C4-2B (cell line): ENCODE data around the gene FRMD4A.
"Not testable (repeated sequence)": the region's sequence is repeated elsewhere in the genome, so short reads cannot be mapped to it uniquely, and the experiment has no call there.

Experiments
- H3K27ac ChIP-seq: fragments of 450-650 bp; 2 replicates; pipeline ENCODE4 v1.5.1; 2017
- ZFX ChIP-seq: fragments of 450-650 bp; IDR thresholded peaks from 2 replicates; pipeline ENCODE4 v1.6.1; 2017
- TF ChIP-seq, protein P1 (sequence below): fragments of 450-650 bp; conservative IDR thresholded peaks from 2 replicates; pipeline ENCODE4 v1.5.1; 2017; ENCODE audit warnings: mild to moderate bottlenecking

Gene FRMD4A

GRCh38 chr10:14150526-14150925 lies 180.2 kb downstream of the FRMD4A start:
- H3K27ac ChIP-seq, result no peak overlapping the region
- no peak for TF ChIP-seq ZFX
- TF ChIP-seq, protein P1, sequence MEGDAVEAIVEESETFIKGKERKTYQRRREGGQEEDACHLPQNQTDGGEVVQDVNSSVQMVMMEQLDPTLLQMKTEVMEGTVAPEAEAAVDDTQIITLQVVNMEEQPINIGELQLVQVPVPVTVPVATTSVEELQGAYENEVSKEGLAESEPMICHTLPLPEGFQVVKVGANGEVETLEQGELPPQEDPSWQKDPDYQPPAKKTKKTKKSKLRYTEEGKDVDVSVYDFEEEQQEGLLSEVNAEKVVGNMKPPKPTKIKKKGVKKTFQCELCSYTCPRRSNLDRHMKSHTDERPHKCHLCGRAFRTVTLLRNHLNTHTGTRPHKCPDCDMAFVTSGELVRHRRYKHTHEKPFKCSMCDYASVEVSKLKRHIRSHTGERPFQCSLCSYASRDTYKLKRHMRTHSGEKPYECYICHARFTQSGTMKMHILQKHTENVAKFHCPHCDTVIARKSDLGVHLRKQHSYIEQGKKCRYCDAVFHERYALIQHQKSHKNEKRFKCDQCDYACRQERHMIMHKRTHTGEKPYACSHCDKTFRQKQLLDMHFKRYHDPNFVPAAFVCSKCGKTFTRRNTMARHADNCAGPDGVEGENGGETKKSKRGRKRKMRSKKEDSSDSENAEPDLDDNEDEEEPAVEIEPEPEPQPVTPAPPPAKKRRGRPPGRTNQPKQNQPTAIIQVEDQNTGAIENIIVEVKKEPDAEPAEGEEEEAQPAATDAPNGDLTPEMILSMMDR, result no peak

GRCh38 chr10:14146501-14146900 lies 184.2 kb downstream of the FRMD4A start:
- H3K27ac ChIP-seq, result no peak overlapping the region

GRCh38 chr10:14146025-14146424 lies 184.7 kb downstream of the FRMD4A start:
- H3K27ac ChIP-seq, result no peak overlapping the region
- TF ChIP-seq, protein P1, result no peak
- no peak for TF ChIP-seq ZFX

More at GRCh38 chr10:14146501-14146900, 184.2 kb downstream of the FRMD4A start:
- no peak for TF ChIP-seq ZFX
- TF ChIP-seq, protein P1, result no peak

- TF ChIP-seq, protein P1, result no peak
- no peak for TF ChIP-seq ZFX
These were observed 186.3 kb downstream of the FRMD4A start for GRCh38 chr10:14144451-14144850.

DNA sequence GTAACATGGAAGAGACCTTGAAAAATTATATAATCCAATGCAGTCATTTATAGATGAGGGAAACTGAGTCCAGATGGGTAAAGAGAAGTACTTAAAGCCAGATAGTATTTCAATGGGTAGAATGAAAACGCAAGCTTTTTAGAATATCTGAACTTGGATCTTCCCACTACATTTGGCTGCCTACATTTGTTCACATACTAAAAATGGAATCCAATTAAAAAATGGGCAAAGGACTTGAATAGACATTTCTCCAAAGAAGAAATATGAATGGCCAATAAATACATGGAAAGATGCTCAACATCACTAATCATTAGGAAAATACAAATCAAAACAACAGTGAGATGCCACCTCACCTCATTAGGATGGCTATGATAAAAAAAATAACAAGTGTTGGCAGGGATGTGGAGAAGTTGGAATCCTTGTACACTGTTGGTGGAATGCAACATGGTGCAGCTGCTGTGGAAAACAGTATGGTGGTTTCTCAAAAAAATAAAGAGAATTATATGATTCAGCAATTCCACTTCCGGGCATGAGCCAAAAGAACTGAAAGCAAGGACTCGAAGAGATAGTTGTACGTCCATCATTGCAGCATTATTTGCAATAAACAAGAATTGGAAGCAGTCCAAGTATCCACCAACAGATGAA lies 188.0 kb downstream of the FRMD4A start:
- no peak overlapping the region for H3K27ac ChIP-seq
- TF ChIP-seq ZFX, result no peak
- TF ChIP-seq, protein P1, result no peak

More at GRCh38 chr10:14144451-14144850, 186.3 kb downstream of the FRMD4A start:
- H3K27ac ChIP-seq, result no peak overlapping the region

- H3K27ac ChIP-seq, result no peak overlapping the region
- TF ChIP-seq, protein P1, result no peak
- TF ChIP-seq ZFX, result no peak
These were observed 189.4 kb downstream of the FRMD4A start for GRCh38 chr10:14141283-14141682.

DNA sequence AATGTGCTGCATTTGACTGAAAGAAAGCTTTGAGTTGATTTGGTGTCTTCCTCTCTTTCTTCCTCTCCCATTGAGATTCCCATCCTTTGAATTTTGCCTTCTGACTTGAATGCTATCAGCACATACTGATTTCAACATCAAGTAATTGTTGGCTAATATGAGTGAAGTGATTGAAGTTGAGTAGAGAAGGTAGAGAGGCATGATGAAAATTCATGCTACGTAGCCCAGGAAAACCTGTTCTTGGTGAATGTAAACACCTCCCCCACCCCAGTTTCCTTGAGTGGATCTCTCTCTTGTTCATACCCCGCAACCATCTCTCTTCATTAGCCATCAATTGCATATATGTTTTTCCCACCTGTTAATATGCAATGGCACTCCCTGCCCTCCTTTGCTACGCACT lies 193.3 kb downstream of the FRMD4A start:
- TF ChIP-seq ZFX, result no peak
- TF ChIP-seq, protein P1, result no peak
- no peak overlapping the region for H3K27ac ChIP-seq

GRCh38 chr10:14135196-14135595 lies 195.5 kb downstream of the FRMD4A start:
- not testable (repeated sequence) for H3K27ac ChIP-seq
